ENCODE data around the gene ENKUR. TPM values are rescaled to one million over a fixed set of nuclear protein-coding genes. Genes with fewer than 3 reads are reported as not detected.

ENKUR gene
- total and polyA plus RNA-seq, 10 of the 15 experiments (the other 5 are each of a cell fraction or from before 2014, with no cell fraction given), result 0.01 to 0.19 (median 0.11) TPM; not detected in 6

DNA sequence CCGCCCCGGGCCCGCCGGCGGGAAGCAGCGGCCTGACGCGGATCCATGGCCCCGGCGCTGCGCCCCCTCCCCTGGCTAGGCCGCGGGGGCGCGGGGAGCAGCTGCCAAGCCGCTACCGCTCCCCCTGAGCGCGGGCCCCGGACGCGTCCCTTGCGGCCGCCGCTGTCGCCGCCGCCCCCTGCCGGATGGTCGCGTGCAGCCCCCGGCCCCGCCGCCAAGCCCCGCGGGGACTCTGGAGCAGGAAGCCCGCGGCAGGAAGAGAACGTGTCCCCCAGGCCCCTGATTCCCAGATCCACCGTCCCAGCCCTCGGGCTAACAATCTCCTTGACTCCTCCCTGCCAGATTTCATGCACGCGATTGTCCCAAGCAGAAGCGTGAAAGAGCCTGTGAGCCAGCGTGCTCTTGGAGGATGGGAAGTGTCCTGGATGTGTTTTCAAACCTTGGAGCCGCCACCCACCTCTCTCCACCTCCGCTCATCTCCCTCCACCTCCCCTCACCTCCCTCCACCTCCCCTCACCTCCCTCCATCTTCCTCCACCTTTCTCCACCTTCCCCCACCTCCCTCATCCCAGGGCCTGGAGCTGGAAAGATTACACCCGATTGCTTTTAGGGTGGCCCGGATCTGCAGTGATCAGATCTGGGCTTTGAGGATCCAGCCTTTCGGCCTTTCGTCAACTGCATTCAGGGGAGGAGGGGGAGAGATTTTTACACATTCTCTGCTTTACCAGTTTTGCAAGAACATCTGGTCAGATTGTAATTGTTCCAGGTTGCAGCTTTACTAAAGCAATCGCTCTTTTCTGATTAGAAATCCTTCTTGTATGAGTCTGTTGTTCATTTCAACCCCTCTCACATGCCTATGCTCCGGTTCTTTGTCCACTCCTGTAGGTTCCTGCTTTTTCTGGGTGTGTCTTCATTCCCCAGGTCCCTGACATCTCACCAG lies 63.0 kb downstream of the ENKUR start (continued):
- TF ChIP-seq, protein P1, sequence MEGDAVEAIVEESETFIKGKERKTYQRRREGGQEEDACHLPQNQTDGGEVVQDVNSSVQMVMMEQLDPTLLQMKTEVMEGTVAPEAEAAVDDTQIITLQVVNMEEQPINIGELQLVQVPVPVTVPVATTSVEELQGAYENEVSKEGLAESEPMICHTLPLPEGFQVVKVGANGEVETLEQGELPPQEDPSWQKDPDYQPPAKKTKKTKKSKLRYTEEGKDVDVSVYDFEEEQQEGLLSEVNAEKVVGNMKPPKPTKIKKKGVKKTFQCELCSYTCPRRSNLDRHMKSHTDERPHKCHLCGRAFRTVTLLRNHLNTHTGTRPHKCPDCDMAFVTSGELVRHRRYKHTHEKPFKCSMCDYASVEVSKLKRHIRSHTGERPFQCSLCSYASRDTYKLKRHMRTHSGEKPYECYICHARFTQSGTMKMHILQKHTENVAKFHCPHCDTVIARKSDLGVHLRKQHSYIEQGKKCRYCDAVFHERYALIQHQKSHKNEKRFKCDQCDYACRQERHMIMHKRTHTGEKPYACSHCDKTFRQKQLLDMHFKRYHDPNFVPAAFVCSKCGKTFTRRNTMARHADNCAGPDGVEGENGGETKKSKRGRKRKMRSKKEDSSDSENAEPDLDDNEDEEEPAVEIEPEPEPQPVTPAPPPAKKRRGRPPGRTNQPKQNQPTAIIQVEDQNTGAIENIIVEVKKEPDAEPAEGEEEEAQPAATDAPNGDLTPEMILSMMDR (IDR thresholded peaks at IDR 0.05 in 2 of 3, conservative IDR thresholded peaks at IDR 0.05 in 1 of 3; ENCODE audit: control insufficient read depth in 2 of 3, extremely low read depth in 1 of 3, insufficient read depth in 1 of 3, low read depth in 3 of 3, low read length in 3 of 3), result peak; percentile 20 to 53 (median 24); a peak in 4 of 6 replicates
- peak; percentile 78 for TF ChIP-seq GATAD2B (conservative IDR thresholded peaks at IDR 0.05; ENCODE audit: low read depth)
- TF ChIP-seq KDM1A (IDR thresholded peaks at IDR 0.05; ENCODE audit: borderline replicate concordance), result no peak
- TF ChIP-seq SMARCA5 (IDR thresholded peaks at IDR 0.05), result peak; percentile 92
- TF ChIP-seq, protein P2, sequence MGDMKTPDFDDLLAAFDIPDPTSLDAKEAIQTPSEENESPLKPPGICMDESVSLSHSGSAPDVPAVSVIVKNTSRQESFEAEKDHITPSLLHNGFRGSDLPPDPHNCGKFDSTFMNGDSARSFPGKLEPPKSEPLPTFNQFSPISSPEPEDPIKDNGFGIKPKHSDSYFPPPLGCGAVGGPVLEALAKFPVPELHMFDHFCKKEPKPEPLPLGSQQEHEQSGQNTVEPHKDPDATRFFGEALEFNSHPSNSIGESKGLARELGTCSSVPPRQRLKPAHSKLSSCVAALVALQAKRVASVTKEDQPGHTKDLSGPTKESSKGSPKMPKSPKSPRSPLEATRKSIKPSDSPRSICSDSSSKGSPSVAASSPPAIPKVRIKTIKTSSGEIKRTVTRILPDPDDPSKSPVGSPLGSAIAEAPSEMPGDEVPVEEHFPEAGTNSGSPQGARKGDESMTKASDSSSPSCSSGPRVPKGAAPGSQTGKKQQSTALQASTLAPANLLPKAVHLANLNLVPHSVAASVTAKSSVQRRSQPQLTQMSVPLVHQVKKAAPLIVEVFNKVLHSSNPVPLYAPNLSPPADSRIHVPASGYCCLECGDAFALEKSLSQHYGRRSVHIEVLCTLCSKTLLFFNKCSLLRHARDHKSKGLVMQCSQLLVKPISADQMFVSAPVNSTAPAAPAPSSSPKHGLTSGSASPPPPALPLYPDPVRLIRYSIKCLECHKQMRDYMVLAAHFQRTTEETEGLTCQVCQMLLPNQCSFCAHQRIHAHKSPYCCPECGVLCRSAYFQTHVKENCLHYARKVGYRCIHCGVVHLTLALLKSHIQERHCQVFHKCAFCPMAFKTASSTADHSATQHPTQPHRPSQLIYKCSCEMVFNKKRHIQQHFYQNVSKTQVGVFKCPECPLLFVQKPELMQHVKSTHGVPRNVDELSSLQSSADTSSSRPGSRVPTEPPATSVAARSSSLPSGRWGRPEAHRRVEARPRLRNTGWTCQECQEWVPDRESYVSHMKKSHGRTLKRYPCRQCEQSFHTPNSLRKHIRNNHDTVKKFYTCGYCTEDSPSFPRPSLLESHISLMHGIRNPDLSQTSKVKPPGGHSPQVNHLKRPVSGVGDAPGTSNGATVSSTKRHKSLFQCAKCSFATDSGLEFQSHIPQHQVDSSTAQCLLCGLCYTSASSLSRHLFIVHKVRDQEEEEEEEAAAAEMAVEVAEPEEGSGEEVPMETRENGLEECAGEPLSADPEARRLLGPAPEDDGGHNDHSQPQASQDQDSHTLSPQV (IDR thresholded peaks at IDR 0.05), result no peak
- TF ChIP-seq, protein P3, sequence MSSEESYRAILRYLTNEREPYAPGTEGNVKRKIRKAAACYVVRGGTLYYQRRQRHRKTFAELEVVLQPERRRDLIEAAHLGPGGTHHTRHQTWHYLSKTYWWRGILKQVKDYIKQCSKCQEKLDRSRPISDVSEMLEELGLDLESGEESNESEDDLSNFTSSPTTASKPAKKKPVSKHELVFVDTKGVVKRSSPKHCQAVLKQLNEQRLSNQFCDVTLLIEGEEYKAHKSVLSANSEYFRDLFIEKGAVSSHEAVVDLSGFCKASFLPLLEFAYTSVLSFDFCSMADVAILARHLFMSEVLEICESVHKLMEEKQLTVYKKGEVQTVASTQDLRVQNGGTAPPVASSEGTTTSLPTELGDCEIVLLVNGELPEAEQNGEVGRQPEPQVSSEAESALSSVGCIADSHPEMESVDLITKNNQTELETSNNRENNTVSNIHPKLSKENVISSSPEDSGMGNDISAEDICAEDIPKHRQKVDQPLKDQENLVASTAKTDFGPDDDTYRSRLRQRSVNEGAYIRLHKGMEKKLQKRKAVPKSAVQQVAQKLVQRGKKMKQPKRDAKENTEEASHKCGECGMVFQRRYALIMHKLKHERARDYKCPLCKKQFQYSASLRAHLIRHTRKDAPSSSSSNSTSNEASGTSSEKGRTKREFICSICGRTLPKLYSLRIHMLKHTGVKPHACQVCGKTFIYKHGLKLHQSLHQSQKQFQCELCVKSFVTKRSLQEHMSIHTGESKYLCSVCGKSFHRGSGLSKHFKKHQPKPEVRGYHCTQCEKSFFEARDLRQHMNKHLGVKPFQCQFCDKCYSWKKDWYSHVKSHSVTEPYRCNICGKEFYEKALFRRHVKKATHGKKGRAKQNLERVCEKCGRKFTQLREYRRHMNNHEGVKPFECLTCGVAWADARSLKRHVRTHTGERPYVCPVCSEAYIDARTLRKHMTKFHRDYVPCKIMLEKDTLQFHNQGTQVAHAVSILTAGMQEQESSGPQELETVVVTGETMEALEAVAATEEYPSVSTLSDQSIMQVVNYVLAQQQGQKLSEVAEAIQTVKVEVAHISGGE (CRISPR knock-in tag; IDR thresholded peaks at IDR 0.05), result no peak
- no peak for TF ChIP-seq STAT1 (conservative IDR thresholded peaks at IDR 0.05)
- 0 out of 2 replicates have a peak, but pooled peaks have one; percentile 39 for TF ChIP-seq ZNF24 (IDR thresholded peaks at IDR 0.05)
- peak; percentile 40; the same call in 1 of the 2 replicates for TF ChIP-seq DPF2 (IDR thresholded peaks at IDR 0.05)
- peak; percentile 10; the same call in 1 of the 3 replicates for TF ChIP-seq POU2F2 (IDR thresholded peaks at IDR 0.05; ENCODE audit: borderline replicate concordance, low read depth, low read length)
- no peak for TF ChIP-seq ASH2L (IDR thresholded peaks at IDR 0.05; ENCODE audit: borderline replicate concordance, low read depth)
- TF ChIP-seq POLR2AphosphoS5 (IDR thresholded peaks at IDR 0.05; ENCODE audit: low read length), result no peak
- peak; percentile 61 to 90; a peak in 3 of 4 replicates for TF ChIP-seq BHLHE40 (IDR thresholded peaks at IDR 0.05; ENCODE audit: borderline replicate concordance in 1 of 2, low read depth in 2 of 2, low read length in 1 of 2)
- TF ChIP-seq PML (IDR thresholded peaks at IDR 0.05; ENCODE audit: low read length), result no peak
- TF ChIP-seq KAT2A (conservative IDR thresholded peaks at IDR 0.05; ENCODE audit: control insufficient read depth, low read depth, low read length), result no peak
- no peak for TF ChIP-seq MYB (IDR thresholded peaks at IDR 0.05; ENCODE audit: borderline replicate concordance, low read depth, low read length)
- peak in 1 of 2 experiments; percentile 9; a peak in 2 of 4 replicates for TF ChIP-seq IKZF2 (IDR thresholded peaks at IDR 0.05)
